Activated gamma-delta T cell (primary cell): ENCODE data around the gene NEK10.
"Not testable (repeated sequence)": the region's sequence is repeated elsewhere in the genome, so short reads cannot be mapped to it uniquely, and the experiment has no call there.

Experiments
- DNase-seq: peaks from one replicate; lab custom pipeline; 2025; lab: John Stamatoyannopoulos, UW

Gene NEK10

DNA sequence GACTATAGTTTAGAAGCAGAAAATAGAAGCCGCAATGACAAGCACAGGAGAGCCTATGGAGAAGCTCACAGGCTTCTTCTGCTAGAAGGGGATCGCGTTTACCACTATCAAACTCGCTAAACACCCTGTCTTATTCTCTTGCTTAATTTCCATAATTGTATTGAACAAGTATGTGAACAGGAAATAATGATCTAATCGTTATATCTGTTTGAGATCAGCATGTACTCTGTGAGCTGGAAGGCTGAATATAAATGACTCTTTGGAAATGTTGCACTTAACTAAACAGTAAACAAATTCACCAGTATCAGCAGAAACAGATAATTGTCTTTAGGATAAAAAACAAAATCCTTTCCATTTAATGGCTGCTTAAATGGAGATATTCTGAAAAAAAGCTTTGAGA lies 15.0 kb downstream of the NEK10 start:
- no peak for DNase-seq

DNA sequence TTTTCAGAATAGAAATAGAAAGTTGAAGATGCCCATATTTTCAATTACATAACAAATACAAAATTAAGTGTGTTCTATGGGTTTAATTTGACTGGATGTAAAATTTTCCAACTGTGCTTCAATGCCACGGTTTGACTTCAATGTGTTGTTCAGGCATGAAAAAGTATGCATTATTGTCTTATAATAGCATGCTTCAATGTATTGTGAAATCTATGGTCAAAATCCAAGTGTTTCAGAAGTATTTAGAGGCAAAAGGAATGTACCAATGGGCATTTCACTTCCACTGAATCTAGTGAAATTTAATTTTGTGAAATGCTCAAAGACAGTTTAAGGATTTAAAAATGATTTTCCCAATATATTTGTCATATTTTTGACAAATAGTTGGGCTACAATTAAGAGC lies 16.0 kb downstream of the NEK10 start:
- no peak for DNase-seq

DNA sequence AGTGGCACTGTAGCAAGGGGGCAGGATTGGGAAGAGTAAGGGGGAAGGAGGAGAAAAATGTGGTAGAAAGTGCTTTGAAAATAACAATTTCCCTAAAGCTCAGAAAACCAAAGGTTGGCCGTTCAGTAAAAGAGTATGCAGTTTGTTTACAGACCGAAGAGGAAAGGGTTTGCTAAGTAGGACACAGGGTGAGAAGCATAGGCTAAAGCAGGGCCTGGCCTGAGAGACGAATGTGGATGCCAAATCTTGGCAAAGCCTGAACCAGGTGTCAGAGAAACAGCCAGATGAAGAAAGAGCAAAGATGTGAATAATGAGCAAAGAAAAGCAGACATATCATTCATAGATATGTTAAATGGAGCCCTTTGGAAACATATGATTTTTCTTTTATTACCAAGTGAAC lies 17.1 kb downstream of the NEK10 start:
- no peak for DNase-seq

DNA sequence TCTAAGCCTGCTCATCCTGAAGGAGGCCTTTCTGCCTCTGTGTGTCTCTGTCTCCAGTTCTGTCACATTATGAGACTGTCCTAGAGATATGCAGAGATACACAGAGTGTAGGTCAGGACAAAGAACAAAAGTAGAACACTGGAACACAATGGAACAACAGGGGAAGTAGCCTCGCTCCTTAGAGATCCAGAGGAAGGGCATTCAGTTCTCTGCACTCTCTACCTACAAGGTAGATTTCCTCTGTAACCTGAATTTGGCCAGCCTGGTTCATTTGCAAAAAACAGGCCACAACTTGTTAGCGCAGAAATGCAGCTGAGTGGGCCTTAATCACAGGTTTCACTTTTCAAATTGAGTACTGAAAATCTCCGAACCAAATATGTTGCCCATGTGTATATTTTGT lies 19.4 kb downstream of the NEK10 start:
- DNase-seq, result no peak

DNA sequence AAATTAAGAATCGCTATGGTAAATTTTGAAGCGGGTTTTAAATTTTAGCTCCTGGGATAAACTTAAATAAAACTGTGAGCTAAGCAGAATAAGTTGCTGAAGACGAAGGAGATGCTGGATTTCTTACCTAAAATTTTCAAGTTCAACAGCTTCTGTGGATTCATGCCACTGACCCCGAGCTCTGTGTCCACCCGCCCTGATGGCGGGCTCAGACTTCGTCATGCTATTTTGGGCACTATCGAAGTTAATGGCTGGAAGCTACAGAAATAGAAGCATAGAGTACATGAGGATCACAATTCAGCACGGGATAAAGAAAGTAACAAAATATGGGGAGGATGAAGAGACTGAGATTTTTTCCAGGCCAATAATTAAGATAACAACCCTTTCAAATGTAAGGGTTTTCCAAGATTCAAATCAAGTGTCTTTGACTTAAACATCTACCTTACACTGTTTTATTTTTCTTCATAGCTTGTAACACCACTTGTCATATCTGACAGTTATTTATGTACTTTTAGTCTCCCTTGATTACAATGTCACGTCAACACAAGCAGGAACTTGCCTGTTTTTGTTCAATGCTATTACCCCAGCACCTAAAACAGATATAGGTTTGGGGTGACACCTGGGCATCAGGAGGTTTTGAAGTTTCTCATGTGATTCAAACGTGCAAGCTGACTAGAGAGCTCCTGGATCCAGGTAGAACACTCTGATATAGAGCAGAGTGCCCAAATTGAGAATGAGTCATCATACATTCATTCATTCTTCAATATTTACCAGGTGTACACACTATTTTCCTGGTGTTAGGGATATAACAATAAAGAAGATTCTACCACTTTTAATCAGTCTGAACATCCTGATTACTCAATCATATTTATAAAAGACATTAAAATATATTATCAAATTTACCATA lies 23.0 kb downstream of the NEK10 start:
- no peak for DNase-seq

DNA sequence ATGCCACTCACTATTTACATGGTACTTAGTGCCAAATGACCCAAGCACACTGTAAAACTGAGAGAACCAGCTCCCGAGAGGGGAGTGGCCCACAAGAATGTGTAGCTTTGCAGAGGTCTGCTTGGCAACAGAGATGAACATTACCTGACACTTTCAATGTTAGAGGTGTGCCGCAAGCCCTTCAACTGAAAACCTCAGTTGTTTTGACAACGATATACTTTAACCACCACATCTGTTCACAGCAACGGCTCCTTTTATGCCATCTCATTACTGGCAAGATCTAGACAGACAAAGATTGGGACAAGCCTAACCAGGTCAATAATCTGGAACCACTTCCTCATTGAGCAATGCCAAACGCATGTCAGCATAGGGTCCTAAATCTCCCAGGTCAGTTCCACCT lies 23.7 kb downstream of the NEK10 start:
- DNase-seq, result no peak

DNA sequence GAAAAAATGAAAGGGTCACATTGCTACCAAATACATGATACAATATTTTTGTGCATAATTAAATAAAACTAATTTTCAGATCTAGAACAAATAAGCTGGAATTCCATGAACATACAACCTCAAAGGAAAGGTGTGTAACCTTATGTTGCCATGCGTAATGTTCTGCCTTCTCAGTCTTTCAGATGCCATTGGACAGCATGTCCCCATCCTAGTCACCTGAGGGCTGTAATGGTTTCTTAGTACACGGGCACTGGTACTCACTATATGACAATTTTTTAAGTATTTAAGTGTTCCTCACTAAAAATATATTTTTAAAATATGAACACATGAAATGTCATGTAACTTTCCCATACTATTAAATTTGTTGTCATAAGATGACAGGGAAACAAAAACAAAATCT lies 24.1 kb downstream of the NEK10 start:
- no peak for DNase-seq

DNA sequence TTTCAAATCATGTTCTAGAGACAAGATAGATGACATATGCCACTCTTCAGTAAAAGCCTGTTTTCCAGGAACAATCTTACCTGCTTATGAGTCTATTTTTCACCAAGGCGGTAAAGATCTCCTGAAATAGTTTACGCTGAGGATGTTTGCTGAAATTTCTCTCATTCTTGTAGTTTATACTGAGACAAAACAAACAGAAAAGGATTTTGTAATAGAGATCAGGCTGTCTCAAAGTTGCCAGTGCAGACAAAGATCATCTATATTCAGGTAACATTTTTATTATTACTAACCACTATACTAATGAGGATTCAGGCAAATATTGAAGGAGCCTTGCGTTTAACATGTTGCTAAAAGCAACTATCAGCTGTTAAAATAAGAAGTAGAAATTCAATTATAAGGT lies 25.0 kb downstream of the NEK10 start:
- DNase-seq, result no peak

DNA sequence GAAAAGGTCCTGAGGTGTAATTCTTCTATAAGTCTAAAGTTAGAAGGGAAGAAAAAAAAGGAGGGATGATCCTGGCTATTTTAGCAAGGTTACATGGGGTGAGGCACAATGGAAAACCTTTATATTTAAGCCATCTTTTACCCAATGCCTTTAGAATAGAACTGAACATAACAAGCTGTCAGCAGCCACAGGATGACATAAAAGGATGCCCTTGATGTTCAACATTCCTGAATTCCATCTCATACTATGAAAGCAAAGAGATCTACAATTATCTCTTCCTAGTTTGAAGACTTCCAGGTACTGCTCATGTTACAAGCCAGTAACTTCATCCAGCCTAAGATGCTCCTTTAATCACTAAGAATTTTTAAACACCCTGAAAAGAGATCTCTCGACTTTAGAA lies 26.9 kb downstream of the NEK10 start:
- no peak for DNase-seq

DNA sequence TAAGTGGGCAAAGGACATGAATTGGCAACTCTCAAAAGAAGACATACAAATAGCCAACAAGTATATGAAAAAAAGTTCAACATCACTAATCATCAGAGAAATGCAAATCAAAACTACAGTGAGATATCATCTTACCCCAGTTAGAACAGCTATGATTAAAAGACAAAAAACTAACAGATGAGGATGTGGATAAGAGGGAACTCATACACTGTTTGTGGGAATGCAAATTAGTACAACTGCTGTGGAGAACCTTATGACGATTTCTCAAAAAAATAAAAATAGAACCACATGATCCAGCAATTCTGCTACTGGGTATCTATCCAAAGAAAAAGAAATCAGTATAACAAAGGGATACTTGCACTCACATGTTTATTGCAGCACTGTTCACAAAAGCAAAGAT lies 28.6 kb downstream of the NEK10 start:
- no peak for DNase-seq

DNA sequence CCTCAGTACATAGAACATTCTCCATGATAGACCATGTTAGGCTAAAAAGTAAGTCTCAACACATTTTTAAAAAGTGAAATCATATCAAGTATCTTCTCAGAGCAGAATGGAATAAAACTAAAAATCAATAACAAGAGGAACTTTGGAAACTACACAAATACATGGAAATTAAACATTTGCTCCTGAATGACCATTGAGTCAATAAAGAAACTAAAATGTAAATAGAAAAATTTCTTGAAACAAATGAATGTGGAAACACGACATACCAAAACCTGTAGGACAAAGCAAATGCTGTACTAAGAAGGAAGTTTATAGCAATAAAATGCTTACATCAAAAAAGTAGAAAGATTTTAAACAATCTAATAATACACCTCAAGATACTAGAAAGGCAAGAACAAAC lies 33.6 kb downstream of the NEK10 start:
- no peak for DNase-seq

DNA sequence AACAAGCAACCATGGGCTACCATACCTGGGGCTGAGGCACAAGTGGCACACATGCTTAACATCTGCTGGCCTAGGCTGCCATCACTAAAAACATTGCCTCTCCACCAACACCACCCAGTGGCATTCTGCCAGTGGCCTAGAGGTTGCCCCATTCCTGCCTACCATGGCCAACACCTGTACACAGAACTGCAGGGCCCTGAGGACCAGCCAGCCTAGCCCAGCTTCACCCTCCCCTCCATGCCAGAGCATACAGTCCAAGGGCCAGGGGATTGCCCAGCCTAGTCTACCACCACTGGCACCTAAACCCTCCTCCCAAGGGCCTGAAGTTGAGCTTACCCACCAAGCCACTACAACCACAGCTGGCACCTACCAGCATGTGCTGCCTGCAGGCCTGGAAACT lies 35.3 kb downstream of the NEK10 start:
- no peak for DNase-seq

DNA sequence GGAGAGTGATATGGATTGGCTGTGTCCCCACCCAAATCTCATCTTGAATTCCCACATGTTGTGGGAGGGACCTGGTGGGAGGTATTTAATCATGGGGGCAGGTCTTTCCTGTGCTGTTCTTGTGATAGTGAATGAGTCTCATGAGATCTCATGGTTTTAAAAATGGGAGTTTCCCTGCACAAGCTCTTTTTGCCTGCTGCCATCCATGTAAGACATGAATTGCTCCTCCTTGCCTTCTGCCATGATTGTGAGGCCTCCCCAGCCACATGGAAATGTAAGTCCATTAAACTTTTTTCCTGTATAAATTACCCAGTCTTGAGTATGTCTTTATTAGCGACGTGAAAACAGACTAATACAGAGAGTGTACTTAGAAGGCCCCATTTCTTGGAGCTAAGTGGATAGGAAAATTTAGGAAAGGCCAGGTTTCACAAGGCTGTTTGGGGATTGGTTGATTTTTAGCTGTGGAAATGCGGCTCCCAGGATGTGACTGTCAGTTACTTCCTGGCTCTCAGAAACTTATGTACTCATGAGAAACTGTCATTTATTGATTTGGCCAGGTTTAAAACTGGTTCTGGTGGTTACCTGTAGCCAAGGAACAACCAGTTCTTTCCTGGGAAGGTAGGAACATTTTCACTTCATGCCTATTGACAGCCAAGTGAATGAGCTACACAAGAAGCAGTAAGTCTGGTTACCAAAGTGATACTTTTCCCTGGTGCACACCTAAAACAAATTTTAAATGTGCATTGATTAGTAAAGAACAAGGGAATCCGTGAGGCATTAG lies 40.0 kb downstream of the NEK10 start:
- DNase-seq, result not testable (repeated sequence)

DNA sequence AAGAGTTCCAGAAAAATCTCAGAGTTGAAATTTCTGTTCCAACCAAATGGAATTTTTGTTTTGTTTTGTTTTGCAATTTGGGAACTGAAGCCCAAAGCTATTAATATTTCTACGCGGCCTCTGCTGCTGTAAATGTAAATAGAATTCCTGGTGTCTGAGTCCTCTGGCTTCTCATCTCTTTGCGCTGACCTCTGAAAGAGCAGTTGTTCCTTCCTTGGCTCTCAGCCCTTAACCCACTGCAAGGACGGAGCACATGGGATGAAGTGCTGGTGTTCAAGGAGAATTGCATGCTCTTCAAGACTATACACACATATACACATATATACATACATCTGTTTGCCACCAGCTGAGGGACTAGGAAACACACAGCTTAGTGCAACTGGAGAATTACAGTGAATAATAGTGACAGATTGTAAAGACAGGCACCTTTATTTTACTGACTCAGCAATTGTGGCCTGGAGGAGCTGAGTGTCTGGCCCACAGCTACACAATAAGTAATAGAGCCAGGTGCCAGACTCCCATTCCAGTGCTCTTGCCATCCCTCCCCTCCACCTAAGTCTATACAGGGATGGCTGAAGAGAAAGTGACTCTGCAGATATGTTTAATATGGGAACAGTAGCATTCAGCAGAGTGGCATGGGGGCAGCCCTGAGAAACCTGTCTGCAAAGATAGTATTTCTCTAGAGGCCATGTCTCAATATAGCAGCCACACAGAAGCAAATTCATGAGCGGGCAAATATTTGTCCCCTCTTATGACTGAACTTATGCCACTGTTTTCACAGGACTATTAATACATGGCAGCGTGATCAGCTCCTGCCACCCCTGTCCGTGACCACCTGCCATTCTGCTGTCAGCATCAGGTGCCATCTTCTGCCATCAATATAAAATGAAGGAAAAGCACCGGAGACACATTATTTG lies 42.3 kb downstream of the NEK10 start:
- no peak for DNase-seq

DNA sequence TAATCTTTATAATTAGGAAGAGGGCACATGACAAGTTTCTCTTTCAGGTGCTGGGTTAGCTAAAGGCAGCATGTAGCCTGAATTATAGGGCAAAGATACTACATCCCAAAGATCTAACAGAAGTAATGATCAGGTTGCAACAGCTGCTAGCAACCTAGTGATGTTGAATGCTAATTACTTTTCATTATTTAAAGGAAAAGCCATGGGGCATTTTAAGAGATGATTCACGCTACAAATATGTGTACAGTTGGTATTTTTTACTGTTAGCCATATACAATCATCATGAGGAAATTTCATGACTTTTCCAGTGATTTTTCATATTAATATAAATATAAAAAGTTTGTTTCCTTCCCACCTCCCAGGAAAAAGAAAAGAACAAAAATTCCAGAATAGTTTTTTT lies 43.0 kb downstream of the NEK10 start:
- no peak for DNase-seq

DNA sequence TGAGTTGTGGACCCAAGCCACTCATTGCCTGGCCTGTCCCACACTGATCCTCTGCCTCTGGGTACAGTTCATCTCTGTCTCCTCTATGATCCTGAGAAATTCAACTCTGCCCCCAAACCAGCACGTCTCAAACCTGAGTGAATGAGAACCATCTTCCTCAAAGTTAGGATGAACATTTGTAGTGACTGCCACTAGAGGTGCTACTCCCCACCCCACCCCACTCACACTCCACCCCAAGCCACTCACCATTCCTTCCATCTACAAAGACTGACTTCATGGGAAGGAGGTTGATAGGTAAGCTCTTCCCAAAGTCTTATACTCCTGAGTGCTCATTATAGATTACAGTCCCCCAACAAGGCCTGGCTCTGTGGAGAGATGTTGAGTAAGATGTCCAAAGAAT lies 43.8 kb downstream of the NEK10 start:
- DNase-seq, result no peak

DNA sequence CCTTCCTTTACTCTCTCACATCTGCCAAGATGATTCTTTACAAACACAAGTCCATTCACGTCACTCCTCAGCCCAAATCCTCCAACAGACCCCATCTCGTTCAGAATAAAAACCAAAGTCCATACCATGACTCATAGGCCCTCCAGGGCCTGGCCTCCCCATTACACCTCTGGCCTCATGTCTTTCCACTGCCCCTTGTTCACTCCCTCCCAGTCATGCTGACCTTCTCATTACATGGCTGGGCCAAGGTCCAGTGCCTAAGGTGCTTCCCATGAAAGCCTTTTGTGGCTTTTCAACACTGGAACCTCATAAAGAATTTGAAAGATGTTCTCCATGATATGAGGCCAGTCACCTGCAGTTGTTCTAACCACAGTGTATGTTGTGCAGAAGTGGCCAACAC lies 44.5 kb downstream of the NEK10 start:
- DNase-seq, result no peak

DNA sequence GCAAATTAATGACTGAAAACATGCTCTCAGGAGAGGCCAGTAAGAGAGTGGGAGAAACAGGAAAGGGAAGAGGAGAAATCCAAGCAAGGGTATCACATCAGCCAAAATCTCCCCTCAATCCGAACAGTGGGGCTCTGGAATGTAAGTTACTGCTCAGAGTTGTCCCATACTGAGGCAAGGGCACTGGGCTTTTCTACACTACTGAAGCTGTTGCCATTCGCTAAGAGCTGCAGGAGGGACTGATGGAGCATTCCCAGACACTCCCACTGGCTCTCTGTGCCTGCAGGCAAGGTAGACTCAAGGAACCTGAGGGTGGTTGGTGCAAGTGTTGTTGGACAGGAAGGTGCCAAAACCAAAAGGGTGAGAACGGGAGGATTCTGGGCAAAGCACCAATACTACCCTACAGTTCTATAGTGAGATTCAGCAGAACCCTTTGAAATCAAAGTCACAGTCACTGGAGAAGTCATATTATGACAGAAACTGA lies 46.1 kb downstream of the NEK10 start:
- DNase-seq, result no peak

DNA sequence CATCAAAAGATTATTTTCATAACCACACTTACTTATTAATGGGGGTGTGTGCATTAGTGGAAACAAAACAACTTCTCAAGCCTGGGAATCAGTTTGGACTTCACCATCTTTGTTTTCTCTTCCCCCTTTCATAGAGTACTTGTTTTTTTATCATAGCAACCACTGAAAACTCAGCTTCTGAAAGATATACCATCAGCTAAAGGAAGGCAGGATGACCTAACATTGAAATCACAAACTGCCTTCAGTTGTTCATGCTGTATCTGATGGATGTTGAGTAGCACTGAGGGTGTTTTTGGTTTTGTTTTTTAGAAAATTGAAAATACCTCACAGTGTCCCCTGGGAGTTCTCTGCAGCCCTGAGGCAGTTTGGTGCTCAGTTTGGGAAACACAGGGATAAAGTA lies 46.5 kb downstream of the NEK10 start:
- no peak for DNase-seq

DNA sequence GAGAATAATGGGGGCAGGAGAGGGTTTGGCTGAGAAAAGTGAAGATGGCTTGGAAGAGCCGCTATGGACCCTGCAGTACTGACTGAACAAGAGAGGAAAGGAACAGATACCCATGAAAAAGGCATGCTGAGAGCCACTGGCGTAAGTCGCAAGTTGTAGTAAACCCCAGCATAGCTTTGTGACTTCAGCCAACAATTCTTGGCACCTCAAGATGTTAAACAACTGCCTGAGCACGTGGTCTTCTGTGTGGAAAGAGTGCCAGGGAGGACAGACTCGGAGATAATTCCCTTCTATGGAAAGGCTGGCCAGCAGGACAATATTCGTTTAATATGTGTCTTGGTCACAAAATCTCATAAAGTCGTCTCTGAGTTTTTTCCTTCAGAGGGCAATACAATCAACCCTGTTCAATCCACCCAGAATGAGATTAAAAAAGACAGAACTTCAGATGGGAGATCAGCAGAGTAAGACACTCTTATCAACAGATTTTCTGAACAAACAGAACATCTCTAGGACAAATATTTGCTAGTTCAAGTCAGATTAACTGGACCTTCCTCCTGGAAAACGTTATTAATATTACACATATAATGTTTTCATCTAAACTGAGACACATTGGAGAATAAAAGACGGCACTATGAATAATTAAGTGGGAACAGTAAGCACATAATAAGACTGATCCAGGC lies 49.2 kb downstream of the NEK10 start:
- DNase-seq, result no peak

DNA sequence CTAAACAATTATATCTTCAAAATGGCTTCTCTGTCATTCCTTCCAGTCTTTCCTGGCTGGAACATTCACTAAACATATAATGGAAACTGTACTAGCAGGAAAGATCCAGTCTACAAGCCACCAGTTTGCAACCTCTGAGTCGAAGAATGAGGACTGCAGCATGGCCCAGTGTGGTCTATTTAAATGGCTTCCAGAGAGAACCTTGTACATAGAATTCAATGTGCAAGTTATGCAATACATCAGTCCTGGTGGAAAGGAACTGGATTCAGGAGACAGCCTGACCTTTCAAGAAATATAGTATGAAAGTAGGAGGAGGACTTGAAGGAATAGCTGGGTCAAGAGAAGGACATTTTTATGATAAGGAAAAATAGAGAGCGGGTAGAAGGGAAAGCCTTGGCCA lies 49.9 kb downstream of the NEK10 start:
- no peak for DNase-seq

DNA sequence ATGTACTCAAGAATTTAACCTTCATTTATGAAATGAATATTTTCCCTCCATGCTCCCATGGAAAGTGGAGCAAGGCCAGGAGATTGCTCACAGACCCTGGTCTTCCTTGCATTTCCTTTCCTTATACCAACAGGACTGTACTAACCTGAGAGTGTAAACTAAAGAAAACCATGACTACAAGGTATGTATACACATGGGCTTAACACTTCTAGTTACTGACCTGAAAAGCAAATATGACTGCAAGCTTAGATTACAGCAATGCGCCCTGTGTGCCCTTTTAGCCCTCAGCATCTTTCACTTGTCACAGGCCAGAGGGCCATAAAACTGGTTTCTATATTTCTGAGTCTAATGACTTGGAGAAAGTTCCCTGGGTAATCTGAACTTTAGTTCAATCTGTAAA lies 52.1 kb downstream of the NEK10 start:
- no peak for DNase-seq
